ENCODE measurements around the gene NUMA1.

NUMA1 gene

GRCh38 chr11:72008728-72009127 lies 71.6 kb downstream of the NUMA1 start:
- no peak overlapping the region for H3K4me3 ChIP-seq (ENCODE audit: low read length)
- no peak for TF ChIP-seq CTCF (conservative IDR thresholded peaks at IDR 0.05; ENCODE audit: low read depth, low read length)
- no peak for DNase-seq (ENCODE audit: low read depth)

GRCh38 chr11:72007587-72007986 lies 72.8 kb downstream of the NUMA1 start:
- DNase-seq (ENCODE audit: low read depth) = no peak
- H3K4me3 ChIP-seq (ENCODE audit: low read length) = no peak overlapping the region
- TF ChIP-seq CTCF (conservative IDR thresholded peaks at IDR 0.05; ENCODE audit: low read depth, low read length) = no peak

GRCh38 chr11:72007089-72007476 lies 73.3 kb downstream of the NUMA1 start:
- no peak for TF ChIP-seq CTCF (conservative IDR thresholded peaks at IDR 0.05; ENCODE audit: low read depth, low read length)
- no peak overlapping the region for H3K4me3 ChIP-seq (ENCODE audit: low read length)
- DNase-seq (ENCODE audit: low read depth) = no peak

GRCh38 chr11:72006309-72007088 lies 73.8 kb downstream of the NUMA1 start:
- no peak for TF ChIP-seq CTCF (conservative IDR thresholded peaks at IDR 0.05; ENCODE audit: low read depth, low read length)

GRCh38 chr11:72005347-72006260 lies 74.7 kb downstream of the NUMA1 start:
- no peak for DNase-seq (ENCODE audit: low read depth)
- no peak overlapping the region for H3K4me3 ChIP-seq (ENCODE audit: low read length)
- TF ChIP-seq CTCF (conservative IDR thresholded peaks at IDR 0.05; ENCODE audit: low read depth, low read length) = no peak

More at GRCh38 chr11:72006309-72007088, 73.8 kb downstream of the NUMA1 start:
- no peak overlapping the region for H3K4me3 ChIP-seq (ENCODE audit: low read length)
- no peak for DNase-seq (ENCODE audit: low read depth)

GRCh38 chr11:72004515-72005346 lies 75.6 kb downstream of the NUMA1 start:
- no peak for TF ChIP-seq CTCF (conservative IDR thresholded peaks at IDR 0.05; ENCODE audit: low read depth, low read length)
- no peak for DNase-seq (ENCODE audit: low read depth)
- no peak overlapping the region for H3K4me3 ChIP-seq (ENCODE audit: low read length)
